RPMI8226 (cell line): ENCODE data around the gene PRDM16.

Experiments
- DNase-seq: peaks from one replicate; pipeline ENCODE4 v3.0.0-alpha.2; 2015

Gene PRDM16

DNA sequence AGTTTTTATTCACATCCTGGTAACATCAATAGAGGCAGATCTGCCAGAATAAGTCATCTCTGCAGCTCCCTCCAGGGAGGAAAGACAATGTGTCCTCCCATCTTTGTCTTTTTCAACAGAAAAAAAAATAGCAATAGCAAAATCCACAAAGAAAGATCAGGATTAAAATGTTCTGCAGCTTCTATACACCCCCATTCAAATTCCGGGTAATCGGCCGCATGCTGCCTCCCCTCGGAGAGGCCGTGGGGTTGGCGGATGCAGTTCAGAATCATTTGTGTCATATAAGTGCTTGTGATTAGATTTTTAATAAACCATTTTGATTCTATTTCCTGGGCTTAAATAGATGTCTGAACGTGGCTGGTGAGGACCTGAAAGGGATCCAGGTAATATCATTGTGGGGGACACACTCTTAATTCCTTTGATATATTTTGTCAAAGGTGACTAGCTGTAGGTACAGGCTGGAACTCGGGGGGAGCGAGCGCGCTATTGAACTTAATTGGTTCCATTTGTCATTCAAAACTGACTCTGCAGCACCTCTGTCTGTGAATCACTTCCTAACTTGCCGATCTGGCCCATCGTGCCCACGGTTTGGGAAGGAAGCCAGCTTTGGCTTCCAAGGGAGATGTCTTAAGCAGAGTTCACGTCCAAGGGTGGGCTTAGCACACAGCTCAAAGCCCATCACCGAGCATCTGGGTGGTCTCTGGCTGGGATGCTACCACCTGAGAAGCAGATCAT, 299.9 kb downstream of the PRDM16 start:
- no peak for DNase-seq

DNA sequence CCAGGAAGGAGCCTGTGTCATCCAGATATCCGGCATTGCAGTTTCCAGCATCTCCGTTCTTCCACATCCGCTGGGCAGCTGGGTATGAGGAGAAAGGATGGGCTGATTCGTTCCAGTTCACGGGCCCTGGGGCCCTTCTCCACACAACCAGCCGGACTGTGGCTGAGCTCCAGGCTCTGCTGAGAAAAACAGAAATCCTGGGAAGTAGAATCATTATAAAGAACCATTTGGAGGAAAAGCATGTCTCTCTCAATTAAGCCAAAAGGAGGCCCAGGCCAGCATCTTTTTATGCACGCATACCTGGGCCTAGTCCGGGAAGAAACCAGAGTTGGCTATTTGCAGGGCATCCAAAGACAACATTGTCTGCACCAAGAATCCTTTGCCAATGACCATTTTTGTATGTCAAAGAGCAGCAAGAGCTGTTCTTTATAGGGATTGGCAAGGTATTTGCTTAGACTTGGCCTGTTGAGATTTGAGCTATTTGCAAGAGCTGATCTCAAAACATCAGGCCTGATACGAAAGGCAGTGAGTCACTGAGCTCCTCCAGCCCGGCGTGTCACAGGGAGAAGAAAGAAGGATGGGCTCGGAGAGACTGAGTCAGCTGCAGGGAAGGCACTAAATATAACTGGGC, 300.6 kb downstream of the PRDM16 start:
- no peak for DNase-seq

DNA sequence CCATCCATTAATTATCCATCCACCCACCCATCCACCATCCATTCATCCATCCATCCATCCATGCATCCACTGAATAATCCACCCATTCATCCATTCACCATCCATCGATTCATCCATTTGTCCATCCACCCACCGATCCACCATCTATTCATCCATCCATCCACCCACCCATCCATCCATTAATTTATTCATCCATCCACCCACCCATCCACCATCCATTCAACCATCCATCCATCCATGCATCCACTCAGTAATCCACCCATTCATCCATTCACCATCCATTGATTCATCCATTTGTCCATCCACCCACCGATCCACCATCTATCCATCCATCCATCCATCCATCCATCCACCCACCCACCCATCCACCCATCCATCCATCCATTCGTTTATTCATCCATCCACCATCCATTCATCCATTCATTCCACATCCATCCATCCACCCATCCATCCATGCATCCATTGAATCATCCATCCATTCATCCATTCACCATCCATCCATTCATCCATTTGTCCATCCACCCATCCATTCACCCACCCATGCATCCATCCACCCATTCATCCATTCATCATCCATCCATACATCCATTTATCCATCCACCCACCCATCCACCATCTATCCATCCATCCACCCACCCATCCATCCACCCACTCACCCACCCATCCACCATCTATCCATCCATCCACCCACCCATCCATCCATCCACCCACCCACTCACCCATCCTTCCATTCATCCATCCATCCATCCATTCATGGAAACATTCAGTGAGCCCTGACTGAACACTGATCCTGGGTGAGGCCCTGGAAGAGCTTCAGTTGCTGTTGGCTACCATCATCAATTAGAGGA, 302.1 kb downstream of the PRDM16 start:
- DNase-seq, result no peak

DNA sequence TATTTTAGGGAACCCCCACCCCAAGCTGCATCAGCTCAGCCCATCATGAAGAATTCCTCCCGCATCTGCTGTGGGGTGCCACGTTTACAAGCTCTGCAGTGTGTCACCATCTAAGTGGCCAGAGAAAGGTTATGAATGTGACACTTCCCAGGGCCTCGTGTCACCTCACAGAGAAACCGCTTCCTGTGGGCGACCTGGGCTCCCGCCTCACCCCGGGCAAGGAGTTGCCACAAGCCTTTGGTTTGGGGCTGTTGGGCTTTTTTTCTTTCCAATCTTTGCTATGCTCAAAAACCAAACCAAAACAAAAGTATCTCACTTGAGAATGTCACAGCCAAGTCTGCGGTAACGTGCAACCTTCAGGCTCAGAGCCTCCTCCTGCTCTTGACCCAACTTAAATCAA, 303.3 kb downstream of the PRDM16 start:
- no peak for DNase-seq

DNA sequence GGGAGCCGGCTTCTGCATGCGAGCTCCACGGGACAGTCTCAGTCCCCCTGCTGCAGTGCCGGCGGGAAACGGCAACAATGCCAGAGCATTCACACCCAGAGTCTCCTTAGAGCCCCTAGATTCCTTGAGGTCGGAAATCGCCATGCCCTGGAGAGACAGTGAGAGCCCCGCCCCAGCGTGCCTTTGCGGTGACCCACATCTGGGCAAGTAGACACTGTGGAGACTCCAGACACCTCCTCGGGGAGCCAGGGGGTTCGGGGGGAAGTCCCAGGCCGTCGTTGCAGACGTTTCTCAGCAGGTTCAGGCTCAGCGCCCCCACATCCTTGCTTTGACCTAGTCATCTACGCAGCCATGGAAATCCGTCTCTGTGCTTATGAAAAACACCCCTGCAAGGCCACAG, 304.2 kb downstream of the PRDM16 start:
- no peak for DNase-seq

DNA sequence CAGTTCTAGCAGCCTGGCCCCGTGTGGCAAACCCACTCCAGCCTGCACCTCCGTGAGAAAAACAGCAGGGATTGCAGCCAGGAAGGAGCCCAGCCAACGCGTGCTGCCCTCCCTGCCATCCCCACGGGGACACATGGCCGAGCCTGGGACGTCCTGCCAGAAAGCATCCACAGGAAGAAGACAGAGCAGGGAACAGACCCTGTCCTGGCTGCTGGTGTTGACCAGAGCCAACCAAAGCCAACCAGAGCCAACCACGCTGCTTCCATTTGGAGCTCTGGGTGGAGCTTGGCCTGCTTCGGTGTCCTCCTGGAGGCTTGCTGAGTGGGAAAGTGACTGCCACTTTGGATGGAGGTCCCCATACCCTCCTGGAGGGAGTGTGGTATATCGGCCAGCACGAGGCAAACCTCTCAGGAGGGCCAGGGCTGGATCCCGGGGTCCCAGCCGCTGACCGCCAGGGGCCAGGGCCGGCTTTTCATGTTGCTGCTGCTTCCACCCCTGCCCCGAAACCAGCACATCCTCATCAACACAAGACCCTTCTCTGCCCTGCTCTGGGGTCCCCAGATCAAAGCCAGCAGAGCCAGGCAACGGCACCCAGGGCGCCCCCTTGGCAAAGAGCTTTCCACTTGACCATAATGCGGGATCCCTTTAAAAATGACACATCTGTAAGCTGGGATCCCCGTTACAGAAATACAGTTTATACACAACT, 304.9 kb downstream of the PRDM16 start:
- DNase-seq, result no peak

DNA sequence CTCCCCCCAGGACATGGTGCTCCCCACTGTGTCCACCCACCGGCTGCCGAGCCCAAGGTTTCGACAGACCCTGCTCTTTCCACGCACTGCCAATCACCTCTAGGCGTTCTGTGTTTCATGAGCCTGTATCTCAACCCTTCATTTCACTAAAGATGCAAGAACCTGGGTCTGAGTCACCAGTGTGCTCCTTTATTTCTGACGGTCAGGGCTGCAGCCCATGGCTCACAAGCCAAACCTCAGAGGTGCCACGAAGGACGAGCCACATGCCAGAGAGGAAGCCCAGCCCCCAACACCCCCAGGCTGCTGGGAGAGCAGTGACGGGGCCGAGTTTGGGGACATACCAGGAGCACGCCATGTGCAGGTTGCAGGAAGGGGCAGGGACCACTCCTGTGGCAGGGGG, 306.2 kb downstream of the PRDM16 start:
- no peak for DNase-seq

DNA sequence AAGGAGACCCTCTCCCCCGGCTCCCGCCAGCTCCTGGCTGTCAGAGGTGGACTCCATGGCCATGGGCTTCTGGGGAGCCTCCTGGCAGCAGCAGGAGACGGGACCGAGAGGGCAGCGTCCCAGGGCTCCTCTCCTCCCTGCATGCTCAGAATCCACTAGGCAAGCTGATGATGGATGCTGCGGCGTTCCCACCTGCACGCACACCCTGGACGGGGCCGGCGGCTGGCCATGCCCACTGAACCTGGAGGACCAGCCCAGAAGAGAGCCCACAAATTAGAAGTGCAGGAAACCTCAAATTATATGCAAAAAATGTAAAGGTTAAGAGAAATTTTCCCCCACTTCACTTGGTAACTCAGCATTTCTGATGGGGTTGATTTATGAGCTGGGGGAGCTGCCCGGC, 308.2 kb downstream of the PRDM16 start:
- no peak for DNase-seq

DNA sequence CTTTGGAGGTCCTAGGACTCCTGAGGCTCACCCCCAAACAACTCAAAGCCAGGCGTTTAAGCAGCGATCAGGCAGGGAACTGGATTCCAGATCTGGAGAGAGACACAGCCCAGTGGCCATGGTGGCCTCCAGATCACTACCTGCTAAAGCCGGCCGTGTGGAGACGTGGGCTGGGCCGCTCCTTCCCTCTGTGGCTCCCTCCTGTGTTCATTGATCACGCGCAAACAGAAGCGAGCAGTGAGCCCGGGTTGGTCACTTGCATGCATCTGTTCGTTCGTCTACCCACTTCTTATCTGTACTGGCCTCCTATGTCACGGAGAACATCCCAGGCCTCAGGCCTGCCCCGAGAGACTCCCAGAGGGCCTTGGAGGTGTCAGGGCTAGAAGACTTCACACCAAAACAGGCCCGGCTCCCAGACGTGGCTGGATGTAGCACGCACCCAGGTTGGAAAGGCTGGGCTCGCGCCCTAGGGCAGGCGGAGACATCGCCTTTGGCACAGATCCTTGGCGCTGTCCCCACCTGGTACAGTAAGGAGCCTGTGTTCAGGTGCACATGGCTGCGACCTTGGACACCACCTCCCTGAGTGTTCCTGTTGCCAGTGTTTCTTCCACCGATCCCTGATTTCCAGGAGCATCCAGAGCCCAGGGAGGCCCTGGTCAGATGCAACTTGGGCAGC, 308.7 kb downstream of the PRDM16 start:
- no peak for DNase-seq

DNA sequence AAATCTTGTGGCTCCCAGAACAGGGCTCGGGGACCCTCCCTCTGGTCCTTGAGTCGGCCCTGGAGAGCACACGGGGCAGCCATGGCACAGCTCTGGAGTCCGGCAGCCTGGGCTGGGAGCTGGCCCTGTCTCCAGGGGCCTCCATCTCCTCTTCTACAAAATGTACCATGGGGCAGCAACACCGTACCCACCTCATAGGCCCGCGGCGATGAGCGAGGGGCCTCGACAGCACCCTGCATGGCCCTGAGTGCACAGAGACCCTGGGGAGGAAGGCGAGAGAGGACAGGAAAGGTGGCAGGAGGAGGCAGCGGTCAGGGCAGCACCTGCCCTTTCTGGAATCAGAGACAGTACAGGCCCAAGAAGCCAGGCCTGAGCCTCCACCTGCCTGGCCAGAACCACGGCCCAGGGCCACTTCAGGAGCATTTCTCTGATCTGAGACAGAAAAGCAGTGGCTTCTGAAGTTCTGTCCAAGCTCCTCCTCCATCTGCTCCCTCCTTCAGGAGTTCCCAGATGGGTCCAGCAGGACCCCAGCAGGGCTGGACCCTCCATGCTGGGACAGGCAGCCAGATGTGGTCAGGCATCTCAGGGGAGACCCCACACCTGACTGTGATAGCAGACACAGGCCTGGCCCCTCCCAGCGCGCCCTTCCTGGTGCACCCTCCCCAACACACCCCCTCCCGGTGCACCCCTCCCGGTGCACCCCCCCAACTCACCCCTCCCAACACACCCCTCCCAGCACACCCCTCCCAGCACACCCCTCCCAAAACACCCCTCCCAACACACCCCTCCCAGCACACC, 309.6 kb downstream of the PRDM16 start:
- no peak for DNase-seq

DNA sequence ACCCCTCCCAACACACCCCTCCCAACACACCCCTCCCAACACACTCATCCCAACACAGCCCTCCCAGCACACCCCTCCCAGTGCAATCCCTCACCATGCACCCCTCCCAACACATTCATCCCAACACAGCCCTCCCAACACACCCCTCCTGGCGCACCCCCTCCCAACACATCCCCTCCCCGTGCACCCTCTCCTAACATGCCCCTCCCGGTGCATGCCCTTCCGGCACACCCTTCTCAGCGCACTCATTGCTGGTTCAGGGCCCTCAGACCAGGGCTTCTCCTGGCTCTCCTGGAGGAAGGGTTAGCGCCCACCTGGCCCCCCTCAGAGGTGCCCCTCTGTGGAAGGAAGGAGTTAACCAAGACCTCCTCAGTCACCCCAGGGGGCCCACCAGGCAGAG, 310.9 kb downstream of the PRDM16 start:
- no peak for DNase-seq

DNA sequence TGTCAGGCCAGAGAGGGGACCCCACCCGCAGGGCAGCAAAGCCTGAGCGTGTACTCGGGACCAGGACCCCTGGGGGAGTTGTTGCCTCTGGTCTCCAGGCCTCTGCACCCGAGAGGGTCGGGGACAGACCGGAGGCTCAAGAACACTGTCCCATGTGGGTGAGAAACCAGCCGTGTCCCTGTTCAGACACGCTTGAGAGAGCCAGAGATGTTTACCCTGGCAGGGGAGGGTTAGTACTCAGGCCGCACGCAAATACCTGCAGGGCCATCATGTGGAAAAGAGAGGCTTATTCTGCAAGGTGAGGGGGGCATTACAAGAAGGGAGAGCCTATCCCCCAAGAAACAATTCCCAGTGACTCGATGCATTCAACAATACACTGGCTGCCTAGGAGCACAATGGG, 311.5 kb downstream of the PRDM16 start:
- DNase-seq, result no peak

DNA sequence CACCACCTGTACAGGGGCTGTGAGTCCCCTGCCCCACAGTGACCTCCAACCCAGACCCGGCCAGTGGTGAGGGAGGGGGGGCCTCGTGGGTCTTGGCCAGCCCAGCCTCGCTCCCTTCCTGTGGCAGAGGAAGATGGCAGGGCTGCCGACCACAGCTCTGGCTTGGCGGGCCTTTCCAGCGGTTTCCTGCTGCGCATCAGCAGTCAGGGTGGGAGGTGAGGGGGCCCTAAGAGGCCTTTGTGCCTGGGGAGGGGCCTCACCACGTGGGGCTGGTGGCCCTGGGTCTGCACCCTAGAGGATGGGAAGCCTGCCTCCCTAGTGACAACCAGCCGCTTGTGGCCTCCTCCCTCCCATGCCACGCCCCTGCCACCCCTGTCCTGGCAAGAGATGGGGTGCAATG, 312.9 kb downstream of the PRDM16 start:
- DNase-seq, result no peak

DNA sequence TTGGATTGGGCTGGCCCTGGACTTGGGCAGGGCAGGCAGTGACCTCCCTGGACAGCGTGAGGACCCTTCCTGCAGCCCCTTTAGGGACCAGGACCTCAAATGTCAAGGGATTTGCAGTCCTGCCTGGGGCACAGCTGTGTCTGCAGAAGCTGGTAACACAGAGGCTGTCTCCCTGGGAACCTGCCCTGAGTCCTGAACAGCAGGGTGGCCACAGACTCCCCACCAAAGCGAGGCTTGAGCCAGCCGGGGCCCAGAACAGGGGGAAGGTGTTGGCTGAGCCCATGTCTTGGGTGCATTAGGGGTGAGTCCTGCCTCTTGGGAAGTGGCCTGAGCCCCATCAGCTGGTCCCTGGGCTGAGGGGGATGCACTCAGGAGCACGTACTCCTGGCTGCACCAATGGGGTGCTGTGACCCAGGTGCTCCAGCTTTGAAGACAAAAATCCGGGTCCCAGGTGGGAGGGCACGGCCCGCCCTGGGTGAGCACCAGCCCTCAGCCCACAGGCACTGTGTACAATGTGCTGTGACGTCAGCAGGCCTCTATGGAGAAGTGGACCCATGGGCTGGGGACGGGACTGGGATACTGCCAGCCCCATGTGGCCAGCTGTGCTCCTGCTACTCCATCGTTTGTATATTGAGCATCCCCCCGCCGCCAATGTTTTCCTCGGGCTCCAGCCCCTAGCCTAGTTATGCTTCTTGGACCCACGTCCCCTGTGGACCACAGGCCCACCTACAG, 313.5 kb downstream of the PRDM16 start:
- DNase-seq, result no peak

DNA sequence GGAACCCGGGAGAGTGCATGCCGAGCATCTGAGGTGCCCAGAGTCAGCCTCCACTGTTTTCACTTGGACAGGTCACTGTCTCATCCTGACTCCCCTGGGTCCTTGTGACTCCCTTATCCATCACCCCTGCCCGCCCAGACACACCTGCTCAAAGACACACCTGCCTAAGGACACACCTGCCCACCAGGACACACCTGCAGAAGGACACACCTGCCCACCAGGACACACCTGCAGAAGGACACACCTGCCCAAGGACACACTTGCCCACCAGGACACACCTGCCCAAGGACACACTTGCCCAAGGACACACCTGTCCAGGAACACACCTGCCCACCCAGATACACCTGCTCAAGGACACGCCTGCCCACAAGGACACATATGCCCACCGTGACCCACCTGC, 314.7 kb downstream of the PRDM16 start:
- no peak for DNase-seq

DNA sequence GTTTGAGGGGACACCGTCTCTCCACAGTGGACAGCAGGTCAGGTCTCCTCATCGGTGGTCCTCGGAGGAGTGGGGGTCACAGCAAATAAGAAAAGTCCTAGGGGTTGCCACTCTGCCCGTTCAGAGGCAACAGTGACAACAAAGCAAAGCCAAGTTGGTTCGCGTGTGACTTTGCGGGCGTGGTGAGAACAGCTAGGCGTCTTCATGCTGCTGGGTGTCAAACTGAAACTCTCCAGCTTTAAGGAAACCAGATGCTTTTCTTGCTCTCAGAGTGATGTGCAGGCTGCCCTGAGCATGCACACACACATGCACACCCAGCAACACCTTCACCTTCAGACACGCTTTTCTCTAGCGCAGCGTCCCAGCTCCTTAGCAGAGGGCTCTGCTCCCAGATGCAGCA, 315.4 kb downstream of the PRDM16 start:
- no peak for DNase-seq

DNA sequence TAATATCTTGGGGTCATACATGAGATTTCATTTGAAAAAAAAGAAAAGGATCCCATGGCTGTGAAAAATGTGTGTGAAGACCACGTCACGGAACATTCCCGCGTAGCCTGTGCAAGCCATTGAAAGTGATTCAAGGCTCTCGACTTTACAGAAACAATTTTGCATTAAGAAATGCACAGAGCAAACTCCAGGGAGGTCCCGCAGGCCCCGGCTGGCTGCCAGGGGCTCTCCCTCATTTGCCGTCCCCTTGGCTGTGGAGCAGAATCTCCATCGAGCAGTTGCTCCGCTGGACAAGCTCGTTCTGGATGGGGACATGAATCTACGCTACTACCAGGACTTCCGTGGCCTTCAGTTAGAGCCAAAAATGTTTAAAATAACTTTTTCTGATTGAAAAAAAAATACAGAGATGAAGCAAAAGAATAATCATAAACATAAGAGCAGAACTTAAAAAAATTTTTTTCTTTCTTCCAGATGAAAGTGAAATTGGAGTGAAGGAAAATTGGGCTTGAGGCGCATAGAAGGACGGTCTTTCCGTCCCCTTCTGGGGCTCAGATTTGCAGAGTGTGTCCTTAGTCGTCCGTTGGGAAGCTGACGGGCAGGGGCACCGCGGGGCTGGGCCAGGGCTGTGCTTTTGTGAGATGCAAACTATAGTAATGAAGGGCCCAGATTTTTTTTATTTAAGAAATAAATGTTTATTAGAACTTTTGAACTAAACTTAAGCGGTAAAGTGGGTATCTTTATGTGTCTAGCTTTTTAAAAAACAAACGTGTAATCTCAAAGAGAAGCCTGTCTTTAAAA, 317.4 kb downstream of the PRDM16 start:
- no peak for DNase-seq

DNA sequence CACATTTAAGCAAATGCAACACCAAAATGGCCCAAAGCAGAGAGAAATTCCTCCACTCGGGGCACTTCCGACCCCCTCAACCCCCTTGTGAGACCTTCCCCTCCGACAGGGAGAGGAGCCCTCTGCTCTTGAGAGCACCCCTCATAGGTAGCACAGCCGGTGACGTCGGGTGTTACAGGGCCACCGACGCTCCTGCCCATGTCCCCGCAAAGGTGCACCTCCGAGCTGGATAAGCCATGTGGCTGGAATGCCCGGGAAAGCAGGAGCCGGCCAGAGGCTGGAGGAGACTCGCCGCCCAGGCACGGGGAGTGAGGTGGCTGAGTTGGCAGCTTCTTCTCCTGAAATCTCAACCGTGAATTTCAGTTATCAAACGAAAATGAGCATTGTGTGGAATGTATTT, 318.4 kb downstream of the PRDM16 start:
- no peak for DNase-seq

DNA sequence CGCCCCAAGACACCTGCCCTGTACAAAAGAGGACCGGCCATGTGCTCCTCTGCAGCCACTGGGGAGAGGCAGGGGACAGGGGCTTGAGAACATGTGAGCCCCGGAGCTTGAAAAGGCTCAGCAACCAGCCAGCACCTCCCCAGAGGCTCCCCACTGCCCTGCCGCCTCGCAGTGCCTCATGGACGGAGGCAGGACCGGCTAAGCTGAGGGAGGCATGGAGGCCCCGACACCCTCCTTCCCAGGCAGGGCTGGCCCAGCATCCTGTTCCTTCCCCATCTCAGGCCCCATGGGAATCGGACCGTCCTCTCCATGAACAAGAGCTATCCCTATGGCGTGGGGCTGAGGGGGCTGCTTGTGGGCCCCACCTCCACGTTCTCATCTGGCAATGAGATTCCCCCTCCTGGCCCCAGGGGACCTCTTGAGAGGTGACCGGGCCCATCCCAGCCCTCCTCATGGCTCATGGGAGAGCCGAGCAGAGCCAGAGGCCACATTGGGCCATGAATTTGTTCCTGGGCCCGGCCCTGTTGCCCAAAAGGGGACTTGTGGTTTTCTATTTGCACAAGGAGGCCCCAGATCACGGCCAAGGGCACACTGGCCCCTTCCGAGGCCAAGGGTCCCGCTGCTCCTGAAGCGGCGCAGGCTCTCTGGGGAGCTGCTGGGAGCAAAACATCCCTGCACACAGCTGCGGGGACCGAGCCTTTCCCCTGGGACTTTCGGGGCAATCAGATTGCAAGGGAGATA, 320.3 kb downstream of the PRDM16 start:
- DNase-seq, result no peak

DNA sequence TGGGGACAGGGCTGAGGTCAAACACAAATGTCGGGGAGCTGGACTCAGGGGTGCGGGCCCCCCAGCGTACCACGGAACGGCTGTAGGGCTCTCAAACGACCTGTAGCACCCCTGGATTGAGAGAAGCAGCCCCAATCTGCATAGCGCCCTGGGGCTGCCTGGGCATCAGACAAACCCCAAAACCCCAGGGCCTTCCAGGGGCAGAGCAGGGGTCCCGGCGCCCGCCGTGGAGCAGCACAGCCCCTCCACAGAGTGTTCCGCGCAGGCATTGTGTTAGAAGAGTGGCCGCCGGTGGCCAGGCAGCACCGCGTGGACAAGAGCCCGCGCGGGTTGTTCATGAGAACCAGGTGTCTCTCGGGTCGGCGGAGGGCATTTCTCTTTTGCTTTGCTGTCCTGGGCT, 321.3 kb downstream of the PRDM16 start:
- DNase-seq, result no peak
